ENCODE measurements around the gene ANKRD13A.

DNA sequence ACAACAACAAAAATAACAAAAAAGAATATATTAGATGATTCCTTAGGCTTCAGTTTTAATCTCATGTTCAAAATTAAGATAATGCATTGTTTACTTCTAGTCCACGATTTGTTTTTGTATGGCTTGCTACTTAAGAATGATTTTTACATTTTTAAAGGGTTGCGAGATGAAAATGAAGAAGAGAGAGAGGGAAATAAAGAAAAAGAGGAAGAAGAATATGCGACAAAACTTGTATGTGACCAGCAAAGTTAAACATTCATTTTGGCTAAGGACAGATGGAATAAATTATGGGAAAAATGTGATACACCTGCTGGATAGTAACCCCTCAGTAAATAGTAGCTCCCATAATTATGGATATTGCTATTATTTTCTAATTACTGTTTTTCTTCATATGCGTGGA lies 1.8 kb upstream of the ANKRD13A start:
- TF ChIP-seq POLR2A (IDR thresholded peaks at IDR 0.05), result no peak
- TF ChIP-seq, protein P1, sequence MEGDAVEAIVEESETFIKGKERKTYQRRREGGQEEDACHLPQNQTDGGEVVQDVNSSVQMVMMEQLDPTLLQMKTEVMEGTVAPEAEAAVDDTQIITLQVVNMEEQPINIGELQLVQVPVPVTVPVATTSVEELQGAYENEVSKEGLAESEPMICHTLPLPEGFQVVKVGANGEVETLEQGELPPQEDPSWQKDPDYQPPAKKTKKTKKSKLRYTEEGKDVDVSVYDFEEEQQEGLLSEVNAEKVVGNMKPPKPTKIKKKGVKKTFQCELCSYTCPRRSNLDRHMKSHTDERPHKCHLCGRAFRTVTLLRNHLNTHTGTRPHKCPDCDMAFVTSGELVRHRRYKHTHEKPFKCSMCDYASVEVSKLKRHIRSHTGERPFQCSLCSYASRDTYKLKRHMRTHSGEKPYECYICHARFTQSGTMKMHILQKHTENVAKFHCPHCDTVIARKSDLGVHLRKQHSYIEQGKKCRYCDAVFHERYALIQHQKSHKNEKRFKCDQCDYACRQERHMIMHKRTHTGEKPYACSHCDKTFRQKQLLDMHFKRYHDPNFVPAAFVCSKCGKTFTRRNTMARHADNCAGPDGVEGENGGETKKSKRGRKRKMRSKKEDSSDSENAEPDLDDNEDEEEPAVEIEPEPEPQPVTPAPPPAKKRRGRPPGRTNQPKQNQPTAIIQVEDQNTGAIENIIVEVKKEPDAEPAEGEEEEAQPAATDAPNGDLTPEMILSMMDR (IDR thresholded peaks at IDR 0.05), result no peak
